Ascending aorta (tissue), 2 donors: ENCODE measurements around the gene SLC1A2. TPM values are rescaled to one million over a fixed set of nuclear protein-coding genes. Genes with fewer than 3 reads are reported as not detected.

Source experiments
- DNase-seq, 2 donors: peaks; one replicate each; pipeline ENCODE4 v3.0.0-alpha.2; 2019; ENCODE audit warnings: low spot score in 2 of 2
- H3K27ac ChIP-seq, 2 donors: fragments of 200-600 bp; sonication (generic); one replicate each; pipeline ENCODE4 v1.5.1; 2016 to 2017; ENCODE audit warnings: mild to moderate bottlenecking in 1 of 2
- H3K27me3 ChIP-seq: fragments of 200-600 bp; sonication (generic); one replicate; pipeline ENCODE4 v1.5.1; 2017
- H3K36me3 ChIP-seq, 2 donors: fragments of 200-600 bp; sonication (generic); one replicate each; pipeline ENCODE4 v1.5.1; 2016
- H3K4me1 ChIP-seq, 2 donors: fragments of 200-600 bp; sonication (generic); one replicate each; pipeline ENCODE4 v1.5.1; 2016 to 2017; ENCODE audit warnings: mild to moderate bottlenecking in 1 of 2
- H3K4me3 ChIP-seq, 2 donors: fragments of 200-600 bp; sonication (generic); one replicate each; pipeline ENCODE4 v1.5.1; 2016 to 2017; ENCODE audit warnings: mild to moderate bottlenecking in 1 of 2
- H3K9me3 ChIP-seq, 2 donors: fragments of 200-600 bp; sonication (generic); one replicate each; pipeline ENCODE4 v1.5.1; 2016
- CTCF ChIP-seq, 3 experiments: fragments of 200-600 bp in 2 of 3; fragments of 450-650 bp in 1 of 3; sonication (generic) in 2 of 3; IDR thresholded peaks; one replicate each; pipeline ENCODE4 v1.5.1; 2016 to 2019; ENCODE audit warnings: antibody characterized with exemption in 3 of 3, mild to moderate bottlenecking in 1 of 3, moderate library complexity in 1 of 3
- intact Hi-C: fragments of 100-400 bp; cut with DNase I; formaldehyde crosslinking; loops from one replicate; pipeline ENCODE4 v1.15.1; 2023
- total RNA-seq: library from RNA; depleted of rRNA; stranded (reverse); fragments of >200 nt; gene quantifications from one replicate; pipeline ENCODE4 v1.1.0, GENCODE V29; 2016

The SLC1A2 gene
- total RNA-seq, 1 donor from 2014 or later = 0.32 TPM

- Histone ChIP-seq H3K27ac (no peak overlapping the region), H3K4me1 (no peaks in the 10 kb centered on the region), H3K9me3 (no peaks in the 10 kb centered on the region), H3K4me3 (no peak overlapping the region), H3K27me3 (no peaks in the 10 kb centered on the region), H3K36me3 (no peaks in the 10 kb centered on the region)
- DNase-seq = no peak
- intact Hi-C loops = no loop called here
- no peak for TF ChIP-seq CTCF (IDR thresholded peaks at IDR 0.05)
Observed at GRCh38 chr11:35318309-35318708, 101.0 kb downstream of the SLC1A2 start.

- intact Hi-C loops = no loop called here
Observed at GRCh38 chr11:35317253-35317652, 102.1 kb downstream of the SLC1A2 start.

GRCh38 chr11:35316161-35316560 is 103.2 kb downstream of the SLC1A2 start:
- Histone ChIP-seq H3K36me3 (no peaks in the 10 kb centered on the region), H3K27me3 (no peaks in the 10 kb centered on the region), H3K27ac (no peak overlapping the region), H3K4me3 (no peak overlapping the region), H3K9me3 (no peaks in the 10 kb centered on the region), H3K4me1 (no peaks in the 10 kb centered on the region)
- no peak for TF ChIP-seq CTCF (IDR thresholded peaks at IDR 0.05)
- intact Hi-C loops = no loop called here
- no peak for DNase-seq

More at GRCh38 chr11:35317253-35317652, 102.1 kb downstream of the SLC1A2 start:
- Histone ChIP-seq H3K36me3 (no peaks in the 10 kb centered on the region), H3K4me1 (no peaks in the 10 kb centered on the region), H3K27ac (no peak overlapping the region), H3K9me3 (no peaks in the 10 kb centered on the region), H3K4me3 (no peak overlapping the region), H3K27me3 (no peaks in the 10 kb centered on the region)
- no peak for DNase-seq
- TF ChIP-seq CTCF (IDR thresholded peaks at IDR 0.05) = no peak

- H3K27ac ChIP-seq = no peak overlapping the region
Observed at GRCh38 chr11:35313760-35314153, 105.6 kb downstream of the SLC1A2 start.

GRCh38 chr11:35313066-35313759 is 106.1 kb downstream of the SLC1A2 start:
- Histone ChIP-seq H3K4me3 (no peak overlapping the region), H3K36me3 (no peaks in the 10 kb centered on the region), H3K27me3 (no peaks in the 10 kb centered on the region), H3K4me1 (no peaks in the 10 kb centered on the region), H3K27ac (no peak overlapping the region), H3K9me3 (no peaks in the 10 kb centered on the region)
- DNase-seq = no peak
- no peak for TF ChIP-seq CTCF (IDR thresholded peaks at IDR 0.05)
- intact Hi-C loops = no loop called here

More at GRCh38 chr11:35313760-35314153, 105.6 kb downstream of the SLC1A2 start:
- H3K4me3 ChIP-seq = no peak overlapping the region
- H3K27me3 ChIP-seq = no peaks in the 10 kb centered on the region
- no peak for DNase-seq
- TF ChIP-seq CTCF (IDR thresholded peaks at IDR 0.05) = no peak
- intact Hi-C loops = no loop called here
- no peaks in the 10 kb centered on the region for H3K9me3 ChIP-seq
- no peaks in the 10 kb centered on the region for H3K36me3 ChIP-seq
- H3K4me1 ChIP-seq = no peaks in the 10 kb centered on the region
